RWPE1 (cell line): ENCODE data around the gene RAE1.

ENCODE experiments used
- CTCF ChIA-PET: fragments of 350-600 bp; sonication (Branson Sonifier 250); formaldehyde crosslinking; extraction: SDS; loops from one replicate; lab custom pipeline; 2021; lab: Yijun Ruan, JAX
- POLR2A ChIA-PET: fragments of 400-600 bp; formaldehyde crosslinking; extraction: SDS; loops from one replicate; lab custom pipeline; 2020; ENCODE audit warnings: antibody characterized with exemption; ENCODE audit not compliant: low non-redundant PET; lab: Yijun Ruan, JAX
- DNase-seq: peaks from one replicate; pipeline ENCODE4 v3.0.0; 2012; ENCODE audit warnings: low spot score
- H3K27ac ChIP-seq: fragments of 450-650 bp; 2 replicates; pipeline ENCODE4 v1.5.1; 2017
- CTCF ChIP-seq: fragments of 450-650 bp; conservative IDR thresholded peaks from 2 replicates; pipeline ENCODE4 v1.5.1; 2017; ENCODE audit warnings: low read depth, mild to moderate bottlenecking

RAE1 gene

GRCh38 chr20:57396984-57397692 lies 46.1 kb downstream of the RAE1 start:
- no peak for DNase-seq
- ChIA-PET CTCF (interaction anchor here (0.6 to 2.1 kb wide), 2 partner anchors 14 to 98 kb away, joined by 3 to 8 read pairs; no protein-coding TSS in a partner anchor), POLR2A (no interaction called here)
- no peak overlapping the region for H3K27ac ChIP-seq
- TF ChIP-seq CTCF = no peak

DNA sequence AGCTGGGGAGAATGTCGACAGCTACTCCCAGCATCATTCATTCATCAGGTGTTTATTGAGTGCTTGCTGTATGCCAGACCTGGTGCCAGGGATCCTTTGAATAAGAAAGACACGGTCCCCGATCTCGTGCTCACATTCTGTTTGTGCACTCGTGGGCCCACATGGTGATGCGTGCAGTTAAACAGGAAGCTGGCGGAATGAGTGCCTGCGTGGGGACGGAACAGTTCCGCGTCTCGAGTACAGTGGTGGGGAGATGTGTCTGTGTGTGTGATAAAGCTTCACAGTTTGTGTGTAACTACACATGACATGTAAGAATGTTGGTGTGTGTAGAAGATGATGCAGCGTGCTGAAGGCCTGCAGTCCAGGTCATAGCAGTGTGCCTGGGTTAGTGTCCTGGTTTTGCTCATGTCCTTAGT lies 46.6 kb downstream of the RAE1 start:
- CTCF ChIA-PET = interaction anchor here (0.6 to 2.1 kb wide), 4 partner anchors 14 to 98 kb away, joined by 3 to 8 read pairs (median 3); no protein-coding TSS in a partner anchor
- DNase-seq = no peak
- no peak overlapping the region for H3K27ac ChIP-seq

DNA sequence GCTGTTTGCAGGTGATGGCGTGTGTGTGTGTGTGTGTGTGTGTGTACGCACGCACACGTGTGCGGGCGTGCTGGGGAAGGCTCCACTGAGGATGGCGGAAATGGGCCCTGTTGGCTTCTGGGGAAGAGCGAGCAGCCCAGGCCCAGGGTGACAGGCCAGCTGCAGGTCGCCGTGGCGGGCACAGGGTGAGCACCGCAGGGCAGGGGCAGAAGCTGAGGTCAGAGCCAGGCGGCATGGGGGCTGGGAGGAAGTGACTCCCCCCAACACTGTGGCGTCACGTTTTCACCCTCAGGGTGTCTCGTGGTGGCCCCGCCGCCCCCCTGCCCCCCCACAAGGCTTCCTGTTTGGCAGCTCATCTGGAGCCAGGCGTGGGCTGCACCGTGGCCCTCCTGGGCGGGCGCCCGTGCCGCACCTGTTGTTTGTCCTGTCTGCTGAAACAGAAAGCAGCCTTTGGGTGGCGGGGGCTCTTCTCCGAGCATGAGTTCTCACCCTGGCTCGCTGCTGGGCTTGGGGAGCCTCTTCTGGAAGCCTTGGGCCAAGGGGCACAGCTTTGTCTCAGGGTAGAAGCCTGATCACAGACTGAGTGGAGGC lies 47.3 kb downstream of the RAE1 start:
- H3K27ac ChIP-seq = no peak overlapping the region
- no peak for TF ChIP-seq CTCF
- ChIA-PET CTCF (interaction anchor here (0.7 to 2.1 kb wide), 3 partner anchors 21 to 97 kb away, joined by 3 to 8 read pairs (median 3); no protein-coding TSS in a partner anchor), POLR2A (interaction anchor here (1.2 kb wide), 1 partner anchor 38 kb away, joined by 3 read pairs; no protein-coding TSS in a partner anchor)
- no peak for DNase-seq

More for the DNA sequence above, 46.6 kb downstream of the RAE1 start:
- TF ChIP-seq CTCF = no peak
- POLR2A ChIA-PET = no interaction called here

- DNase-seq = no peak
- ChIA-PET CTCF (interaction anchor here (0.7 to 2.1 kb wide), 4 partner anchors 17 to 795 kb away, joined by 3 to 8 read pairs (median 3); no protein-coding TSS in a partner anchor), POLR2A (interaction anchor here (1.2 kb wide), 1 partner anchor 37 kb away, joined by 3 read pairs; no protein-coding TSS in a partner anchor)
- peak overlapping the region; percentile 2; the same call in 1 of the 2 replicates for H3K27ac ChIP-seq
- no peak for TF ChIP-seq CTCF
These were observed 48.0 kb downstream of the RAE1 start for GRCh38 chr20:57398901-57399535.

- H3K27ac ChIP-seq = peak overlapping the region; percentile 2; the same call in 1 of the 2 replicates
- DNase-seq = no peak
These were observed 48.6 kb downstream of the RAE1 start for GRCh38 chr20:57399587-57400155.

More at GRCh38 chr20:57399587-57400155, 48.6 kb downstream of the RAE1 start:
- ChIA-PET POLR2A (interaction anchor here (1.2 kb wide), 1 partner anchor 36 kb away, joined by 3 read pairs; no protein-coding TSS in a partner anchor), CTCF (interaction anchor here (0.7 to 2.1 kb wide), 4 partner anchors 13 to 795 kb away, joined by 3 to 8 read pairs (median 3); no protein-coding TSS in a partner anchor)
- TF ChIP-seq CTCF = no peak
